Measurements from ENCODE around the gene ITPKB. TPM values are rescaled to one million over a fixed set of nuclear protein-coding genes. Genes with fewer than 3 reads are reported as not detected.

The ITPKB gene
- 10 to 100 TPM; 22.2 to 68.6 (median 31.5) TPM for total RNA-seq

DNA sequence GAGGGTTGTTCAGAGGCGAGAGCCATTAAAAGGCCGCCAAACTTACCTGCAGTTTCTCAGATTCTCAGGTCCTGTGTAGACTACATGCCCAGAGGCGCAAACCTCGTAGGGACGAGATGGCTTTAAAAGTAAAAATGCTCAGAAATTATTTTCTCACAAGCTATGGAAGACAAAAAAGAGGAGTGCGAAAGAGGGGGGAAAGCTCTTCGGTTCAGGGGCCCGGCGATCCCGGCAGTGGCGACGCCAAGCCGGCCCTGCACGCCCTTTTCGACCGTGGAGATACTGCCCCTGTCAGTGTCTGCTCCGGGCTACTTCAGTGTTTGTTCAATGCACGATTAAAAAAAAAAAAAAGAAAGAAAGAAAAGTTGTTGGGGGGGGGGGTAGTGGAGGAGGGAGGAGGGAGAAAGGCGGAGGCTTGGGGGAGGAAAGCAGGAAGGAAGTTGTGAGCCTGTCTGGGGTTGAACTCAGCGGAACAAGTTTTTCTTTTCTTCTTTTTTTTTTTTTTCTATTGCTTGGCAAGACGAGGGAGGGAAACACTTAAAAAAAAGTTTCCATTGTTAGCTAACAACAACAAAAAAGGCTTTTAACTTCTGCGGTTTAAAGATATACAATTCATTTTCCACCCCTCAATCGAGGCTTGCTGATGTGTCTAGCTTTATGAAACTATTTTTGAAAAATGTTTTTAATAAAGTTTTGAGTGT is at the start of gene ITPKB:
Gene ITPKB, minus strand, starts transcription at position 288 of the 701 bp plus-strand sequence. CDS start 1,824 bp downstream, outside the sequence.
- DNase-seq (ENCODE audit: low spot score) (no peak), ATAC-seq (ENCODE audit: low FRiP score) (peak; percentile 37)
- TF ChIP-seq, protein P1, sequence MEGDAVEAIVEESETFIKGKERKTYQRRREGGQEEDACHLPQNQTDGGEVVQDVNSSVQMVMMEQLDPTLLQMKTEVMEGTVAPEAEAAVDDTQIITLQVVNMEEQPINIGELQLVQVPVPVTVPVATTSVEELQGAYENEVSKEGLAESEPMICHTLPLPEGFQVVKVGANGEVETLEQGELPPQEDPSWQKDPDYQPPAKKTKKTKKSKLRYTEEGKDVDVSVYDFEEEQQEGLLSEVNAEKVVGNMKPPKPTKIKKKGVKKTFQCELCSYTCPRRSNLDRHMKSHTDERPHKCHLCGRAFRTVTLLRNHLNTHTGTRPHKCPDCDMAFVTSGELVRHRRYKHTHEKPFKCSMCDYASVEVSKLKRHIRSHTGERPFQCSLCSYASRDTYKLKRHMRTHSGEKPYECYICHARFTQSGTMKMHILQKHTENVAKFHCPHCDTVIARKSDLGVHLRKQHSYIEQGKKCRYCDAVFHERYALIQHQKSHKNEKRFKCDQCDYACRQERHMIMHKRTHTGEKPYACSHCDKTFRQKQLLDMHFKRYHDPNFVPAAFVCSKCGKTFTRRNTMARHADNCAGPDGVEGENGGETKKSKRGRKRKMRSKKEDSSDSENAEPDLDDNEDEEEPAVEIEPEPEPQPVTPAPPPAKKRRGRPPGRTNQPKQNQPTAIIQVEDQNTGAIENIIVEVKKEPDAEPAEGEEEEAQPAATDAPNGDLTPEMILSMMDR (IDR thresholded peaks at IDR 0.05): no peak

DNA sequence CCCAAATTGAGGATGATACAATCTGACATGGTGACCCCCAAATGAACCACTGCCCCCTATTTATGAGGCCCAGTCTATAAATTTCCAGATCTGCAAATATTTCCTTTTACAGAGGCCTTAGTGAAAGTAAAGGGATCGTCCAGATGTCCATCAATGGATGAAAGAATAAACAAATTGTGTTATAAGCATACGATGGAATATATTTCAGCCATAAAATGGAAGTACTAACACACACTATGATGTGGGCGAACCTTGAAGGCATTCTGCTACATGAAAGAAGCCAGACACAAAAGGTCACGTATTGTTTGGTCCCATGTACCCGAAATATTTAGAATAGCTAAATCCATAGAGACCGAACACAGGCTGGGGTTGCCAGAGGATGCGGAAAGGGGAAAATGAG is 48.6 kb upstream of the ITPKB start:
- ATAC-seq (ENCODE audit: low FRiP score): no peak
- TF ChIP-seq, protein P1 (IDR thresholded peaks at IDR 0.05): no peak

DNA sequence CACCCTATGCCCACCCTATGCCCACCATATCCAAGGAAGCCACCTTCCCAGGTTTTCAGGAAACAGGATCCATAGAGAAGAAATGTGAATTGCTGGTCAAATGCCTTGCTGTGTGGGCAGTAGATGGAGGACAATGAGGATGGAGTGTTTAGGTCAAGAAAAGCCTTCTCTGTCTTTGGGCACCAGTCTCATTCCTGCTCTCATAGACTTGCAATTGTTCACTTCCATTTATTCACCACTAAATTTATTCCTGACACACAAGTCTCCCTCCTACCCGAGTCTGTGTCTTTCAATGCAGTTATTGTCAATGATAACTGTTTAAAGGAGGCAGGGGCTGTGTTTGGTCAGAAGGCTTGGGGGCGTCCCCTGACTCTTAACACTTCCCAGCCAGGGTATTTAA is 48.0 kb upstream of the ITPKB start:
- DNase-seq (ENCODE audit: low spot score) (no peak), ATAC-seq (ENCODE audit: low FRiP score) (no peak)
- TF ChIP-seq, protein P1 (IDR thresholded peaks at IDR 0.05): no peak

More for the DNA sequence above, 48.6 kb upstream of the ITPKB start:
- DNase-seq (ENCODE audit: low spot score): no peak

DNA sequence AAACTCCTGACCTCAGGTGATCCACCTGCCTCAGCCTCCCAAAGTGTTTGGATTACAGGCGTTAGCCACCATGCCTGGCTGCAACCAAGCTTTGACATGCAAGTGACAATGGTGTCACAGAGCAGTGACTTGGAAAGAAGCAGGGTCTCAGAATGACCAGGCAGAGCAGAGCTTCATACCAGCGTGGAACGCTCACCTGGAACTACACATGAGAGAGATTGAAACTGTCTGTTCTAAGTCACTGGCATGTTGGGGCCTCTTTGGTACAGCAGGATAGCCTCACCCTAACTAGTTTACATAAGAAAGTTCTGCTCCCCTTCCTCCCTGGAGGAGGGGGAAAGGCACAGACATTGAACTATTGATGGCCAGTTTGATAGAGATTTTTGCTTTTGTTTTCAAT is 47.5 kb upstream of the ITPKB start:
- DNase-seq (ENCODE audit: low spot score) (no peak), ATAC-seq (ENCODE audit: low FRiP score) (no peak)
- TF ChIP-seq, protein P1 (IDR thresholded peaks at IDR 0.05): no peak

DNA sequence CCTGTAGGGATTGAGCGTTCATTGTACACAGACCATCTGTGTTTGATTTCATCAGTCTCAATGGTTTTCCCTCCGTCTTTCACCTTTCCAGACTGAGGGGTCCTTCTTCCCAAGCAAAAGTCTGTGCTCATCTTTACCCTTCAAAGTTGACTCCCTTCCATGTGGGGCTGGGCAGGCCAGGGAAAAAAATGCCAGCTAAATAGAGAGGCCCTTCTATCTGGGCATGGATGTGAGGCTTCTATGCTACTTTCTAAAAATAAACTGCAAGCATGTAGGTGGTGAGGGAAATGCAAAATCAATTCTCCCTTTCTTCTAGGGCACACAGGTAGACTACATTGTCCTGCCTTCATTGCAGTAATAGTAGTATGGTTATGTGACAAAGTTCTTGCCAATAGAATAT is 46.7 kb upstream of the ITPKB start:
- ATAC-seq (ENCODE audit: low FRiP score) (no peak), DNase-seq (ENCODE audit: low spot score) (no peak)
- TF ChIP-seq, protein P1 (IDR thresholded peaks at IDR 0.05): no peak

DNA sequence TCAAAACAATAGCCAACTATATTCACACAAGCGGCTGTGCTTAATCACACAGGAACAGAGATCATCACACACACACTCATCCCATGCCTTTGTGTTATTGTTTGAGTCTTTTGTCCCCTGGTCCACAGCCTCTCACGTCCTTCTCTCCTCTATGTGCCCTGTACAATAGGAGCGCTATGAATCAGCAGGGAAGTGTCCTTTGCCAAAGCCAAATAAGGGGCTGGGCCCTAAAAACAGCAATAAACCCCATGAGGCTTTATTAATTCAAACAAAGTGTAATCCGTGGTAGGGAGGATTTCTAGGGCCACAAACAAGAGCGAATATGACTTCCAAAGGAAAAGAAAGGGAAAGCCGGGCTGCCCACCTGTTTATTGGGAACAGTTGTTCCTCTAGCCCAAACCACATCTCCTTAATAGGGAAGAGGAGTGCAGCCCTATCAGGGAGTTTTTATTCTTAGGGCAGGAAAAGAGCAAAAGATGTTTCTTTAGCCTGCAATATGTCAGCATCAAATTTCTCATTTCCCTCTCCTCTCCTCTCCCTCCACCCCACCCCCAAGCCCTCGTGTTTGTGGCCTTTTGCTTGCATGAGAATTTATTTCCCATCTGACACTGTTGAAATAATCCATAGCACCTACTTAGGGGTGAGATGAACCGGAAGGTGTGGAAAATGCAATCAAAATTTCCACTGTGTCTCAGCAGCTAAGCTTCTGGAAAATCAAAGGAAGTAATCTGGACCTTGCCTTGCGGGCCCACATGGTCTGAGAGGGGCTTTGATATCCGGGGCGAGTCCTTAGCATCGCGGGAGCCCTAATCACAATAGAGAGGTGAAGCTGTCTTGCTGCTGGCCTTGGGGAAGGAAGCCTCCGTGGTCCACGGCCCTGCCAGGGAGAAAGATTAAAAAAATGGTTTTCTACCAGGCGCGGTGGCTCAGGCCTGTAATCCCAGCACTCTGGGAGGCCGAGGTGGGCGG is 45.3 kb upstream of the ITPKB start:
- DNase-seq (ENCODE audit: low spot score) (no peak), ATAC-seq (ENCODE audit: low FRiP score) (no peak)
- TF ChIP-seq, protein P1 (IDR thresholded peaks at IDR 0.05): no peak
